Duodenal mucosa (tissue), 2 donors: ENCODE results near the gene TNS4.

ENCODE experiments used
- H3K27ac ChIP-seq: one replicate; pipeline ENCODE4 v1.7.0; 2013; ENCODE audit warnings: low read depth, low read length
- H3K27me3 ChIP-seq, 2 donors: one replicate each; pipeline ENCODE4 v1.7.0; 2013; ENCODE audit warnings: low read length in 2 of 2, control low read depth in 1 of 2; ENCODE audit not compliant: insufficient read depth in 2 of 2, control insufficient read depth in 1 of 2
- H3K36me3 ChIP-seq, 2 donors: one replicate each; pipeline ENCODE4 v1.7.0; 2013; ENCODE audit warnings: low read length in 2 of 2, control low read depth in 1 of 2; ENCODE audit not compliant: insufficient read depth in 2 of 2, control insufficient read depth in 1 of 2
- H3K4me1 ChIP-seq, 2 donors: one replicate each; pipeline ENCODE4 v1.7.0; 2013; ENCODE audit warnings: low read length in 2 of 2, control low read depth in 1 of 2; ENCODE audit not compliant: insufficient read depth in 2 of 2, control insufficient read depth in 1 of 2
- H3K4me3 ChIP-seq, 2 donors: one replicate each; pipeline ENCODE4 v1.7.0; 2013; ENCODE audit warnings: low read length in 2 of 2, low read depth in 1 of 2
- H3K9ac ChIP-seq, 2 donors: one replicate each; pipeline ENCODE4 v1.7.0; 2013; ENCODE audit warnings: low read length in 2 of 2, low read depth in 1 of 2
- H3K9me3 ChIP-seq, 2 donors: one replicate each; pipeline ENCODE4 v1.7.0; 2013; ENCODE audit warnings: low read length in 2 of 2, control low read depth in 1 of 2; ENCODE audit not compliant: control insufficient read depth in 1 of 2

The TNS4 gene

DNA sequence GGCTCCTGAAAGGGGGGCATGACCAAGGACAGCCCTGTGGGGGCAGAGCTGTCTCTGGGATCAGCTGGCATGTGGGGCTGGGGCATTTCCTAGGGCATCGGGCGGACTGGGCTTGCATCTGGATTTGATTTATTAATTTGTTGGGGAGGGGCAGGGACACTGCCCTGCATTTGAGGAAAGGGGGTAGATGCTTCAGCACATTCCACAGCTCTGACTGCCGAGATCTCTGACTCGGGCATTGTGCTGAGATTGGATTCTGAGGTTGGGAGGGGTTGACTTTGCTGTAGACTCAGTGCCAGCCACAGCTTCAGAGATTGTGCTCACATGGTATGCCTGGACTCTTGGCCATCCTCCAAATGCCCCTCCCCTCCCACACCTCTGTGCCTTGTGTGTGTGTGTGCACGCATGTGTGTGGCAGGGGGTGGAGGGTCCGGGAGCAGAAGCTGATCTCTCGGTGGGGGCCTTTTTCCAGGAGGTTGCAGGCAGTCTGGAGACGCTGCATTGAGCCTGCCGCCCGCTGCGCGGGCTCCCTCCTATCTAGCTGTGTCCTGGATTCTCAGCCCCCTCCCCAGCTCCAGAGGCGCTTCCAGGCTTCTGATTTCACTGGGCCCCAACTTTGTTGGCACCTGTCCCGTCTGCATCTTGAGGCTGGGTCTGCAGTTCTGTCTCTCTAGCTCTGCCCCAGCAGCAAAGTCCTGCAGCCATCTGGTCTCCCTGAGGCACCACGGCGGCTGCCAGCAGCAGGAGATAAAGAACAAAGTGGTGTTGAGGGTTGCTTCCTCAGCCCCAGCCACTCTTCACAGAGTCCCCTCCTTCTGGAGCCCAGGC lies 43.2 kb downstream of the TNS4 start:
- H3K9me3 ChIP-seq = no peaks in the 10 kb centered on the region

GRCh38 chr17:40457369-40457768 lies 44.1 kb downstream of the TNS4 start:
- Histone ChIP-seq H3K36me3 (peaks cover 17 to 30% of the 10 kb centered on the region in 2 donors), H3K9me3 (no peaks in the 10 kb centered on the region), H3K27me3 (no peaks in the 10 kb centered on the region), H3K27ac (no peak overlapping the region), H3K9ac (no peak overlapping the region), H3K4me1 (peaks cover 34 to 38% of the 10 kb centered on the region in 2 donors), H3K4me3 (no peak overlapping the region)

More for the DNA sequence above, 43.2 kb downstream of the TNS4 start:
- H3K36me3 ChIP-seq = peaks cover 14 to 24% of the 10 kb centered on the region in 2 donors
- peaks cover 26 to 32% of the 10 kb centered on the region in 2 donors for H3K4me1 ChIP-seq
- no peak overlapping the region for H3K27ac ChIP-seq
- H3K4me3 ChIP-seq = peak overlapping the region in 1 of 2 donors; percentile 10
- H3K9ac ChIP-seq = no peak overlapping the region
- no peaks in the 10 kb centered on the region for H3K27me3 ChIP-seq

DNA sequence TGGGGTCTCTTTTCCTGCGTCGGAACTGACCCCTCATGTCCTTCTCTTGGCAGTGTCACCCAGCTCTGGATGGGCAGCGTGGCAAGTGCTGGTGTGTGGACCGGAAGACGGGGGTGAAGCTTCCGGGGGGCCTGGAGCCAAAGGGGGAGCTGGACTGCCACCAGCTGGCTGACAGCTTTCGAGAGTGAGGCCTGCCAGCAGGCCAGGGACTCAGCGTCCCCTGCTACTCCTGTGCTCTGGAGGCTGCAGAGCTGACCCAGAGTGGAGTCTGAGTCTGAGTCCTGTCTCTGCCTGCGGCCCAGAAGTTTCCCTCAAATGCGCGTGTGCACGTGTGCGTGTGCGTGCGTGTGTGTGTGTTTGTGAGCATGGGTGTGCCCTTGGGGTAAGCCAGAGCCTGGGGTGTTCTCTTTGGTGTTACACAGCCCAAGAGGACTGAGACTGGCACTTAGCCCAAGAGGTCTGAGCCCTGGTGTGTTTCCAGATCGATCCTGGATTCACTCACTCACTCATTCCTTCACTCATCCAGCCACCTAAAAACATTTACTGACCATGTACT lies 44.9 kb downstream of the TNS4 start:
- Histone ChIP-seq H3K9me3 (no peaks in the 10 kb centered on the region), H3K36me3 (peaks cover 17 to 30% of the 10 kb centered on the region in 2 donors), H3K4me1 (peaks cover 34 to 39% of the 10 kb centered on the region in 2 donors), H3K27ac (no peak overlapping the region), H3K27me3 (no peaks in the 10 kb centered on the region), H3K9ac (no peak overlapping the region), H3K4me3 (no peak overlapping the region)

- Histone ChIP-seq H3K9ac (no peak overlapping the region), H3K36me3 (peaks cover 17 to 30% of the 10 kb centered on the region in 2 donors), H3K4me1 (peaks cover 40 to 51% of the 10 kb centered on the region in 2 donors)
Observed at GRCh38 chr17:40454613-40454995, 46.8 kb downstream of the TNS4 start.

DNA sequence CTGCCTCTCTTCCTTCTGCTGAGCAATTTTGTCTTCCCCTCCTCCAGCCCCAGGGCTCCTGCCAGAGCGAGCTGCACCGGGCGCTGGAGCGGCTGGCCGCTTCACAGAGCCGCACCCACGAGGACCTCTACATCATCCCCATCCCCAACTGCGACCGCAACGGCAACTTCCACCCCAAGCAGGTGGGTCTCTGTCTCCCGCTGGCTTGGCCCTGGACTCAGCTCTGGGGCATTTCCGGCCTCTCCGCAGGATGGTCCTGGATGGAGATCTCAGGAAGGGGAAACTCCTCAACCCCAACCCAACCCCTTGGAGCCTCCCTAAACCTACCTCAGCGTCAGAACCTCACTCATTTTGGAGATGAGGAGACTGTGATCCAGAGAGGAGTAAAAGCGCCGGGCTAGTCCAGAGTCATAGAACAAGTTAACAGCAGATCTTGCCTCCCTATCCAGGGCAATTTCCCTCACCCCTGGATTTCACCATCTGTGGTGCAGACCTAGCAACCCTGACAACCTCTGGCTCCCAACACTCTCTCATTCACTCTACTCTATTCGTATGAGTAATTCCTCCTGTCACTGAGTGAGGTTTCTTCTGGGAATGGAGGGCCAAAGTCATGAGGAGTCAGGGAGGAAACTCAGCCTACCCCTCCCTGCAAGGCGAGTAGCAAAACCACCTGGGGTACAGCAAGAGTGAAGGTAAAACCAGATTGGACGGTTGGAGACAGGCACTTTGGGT lies 47.4 kb downstream of the TNS4 start:
- no peak overlapping the region for H3K9ac ChIP-seq
- H3K27ac ChIP-seq = no peak overlapping the region
- H3K27me3 ChIP-seq = no peaks in the 10 kb centered on the region
- no peaks in the 10 kb centered on the region for H3K9me3 ChIP-seq
- peaks cover 17 to 30% of the 10 kb centered on the region in 2 donors for H3K36me3 ChIP-seq
- no peak overlapping the region for H3K4me3 ChIP-seq
- peaks cover 44 to 55% of the 10 kb centered on the region in 2 donors for H3K4me1 ChIP-seq

More at GRCh38 chr17:40454613-40454995, 46.8 kb downstream of the TNS4 start:
- Histone ChIP-seq H3K4me3 (no peak overlapping the region), H3K27me3 (no peaks in the 10 kb centered on the region), H3K9me3 (no peaks in the 10 kb centered on the region), H3K27ac (no peak overlapping the region)

GRCh38 chr17:40452921-40453378 lies 48.5 kb downstream of the TNS4 start:
- H3K4me1 ChIP-seq = peaks cover 51 to 55% of the 10 kb centered on the region in 2 donors
- H3K36me3 ChIP-seq = peaks cover 17 to 30% of the 10 kb centered on the region in 2 donors
- no peaks in the 10 kb centered on the region for H3K9me3 ChIP-seq
- no peak overlapping the region for H3K4me3 ChIP-seq
- H3K27me3 ChIP-seq = no peaks in the 10 kb centered on the region
- H3K9ac ChIP-seq = no peak overlapping the region
- peak overlapping the region; percentile 23 for H3K27ac ChIP-seq

DNA sequence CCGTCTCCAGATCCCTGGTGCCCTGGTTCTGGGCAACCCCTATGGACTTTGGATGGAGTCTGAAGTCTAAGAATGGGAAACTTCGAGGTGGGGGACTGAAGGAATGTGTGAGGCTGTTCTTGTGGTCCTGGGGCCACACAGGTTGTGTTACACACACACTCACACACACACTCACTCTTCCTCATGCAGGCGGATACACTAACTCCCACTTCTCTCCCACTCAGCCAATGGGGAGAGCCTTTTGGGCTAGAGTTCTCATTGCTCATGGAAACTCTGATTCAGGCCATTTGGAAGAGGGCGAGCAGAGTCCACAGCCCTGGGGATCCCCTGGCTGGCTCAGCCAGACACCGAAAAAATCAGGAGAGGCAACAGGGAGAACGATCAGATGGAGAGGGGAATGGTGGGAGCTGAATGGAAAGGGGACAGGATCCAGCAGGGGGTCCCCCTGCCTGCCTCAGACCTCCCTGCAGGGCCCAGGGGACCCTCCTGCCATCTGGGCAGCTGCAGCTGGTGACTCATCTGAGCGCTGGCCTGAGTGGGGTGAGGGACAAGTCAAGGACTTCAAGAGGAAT lies 49.1 kb downstream of the TNS4 start:
- peak overlapping the region; percentile 23 for H3K27ac ChIP-seq
- peaks cover 53 to 55% of the 10 kb centered on the region in 2 donors for H3K4me1 ChIP-seq
- H3K9me3 ChIP-seq = no peaks in the 10 kb centered on the region
- H3K4me3 ChIP-seq = no peak overlapping the region
- H3K27me3 ChIP-seq = no peaks in the 10 kb centered on the region
- H3K9ac ChIP-seq = no peak overlapping the region
- H3K36me3 ChIP-seq = peaks cover 17 to 29% of the 10 kb centered on the region in 2 donors

- Histone ChIP-seq H3K9me3 (no peaks in the 10 kb centered on the region), H3K4me3 (no peak overlapping the region), H3K9ac (no peak overlapping the region), H3K27ac (no peak overlapping the region), H3K4me1 (peaks cover 60 to 61% of the 10 kb centered on the region in 2 donors), H3K36me3 (peaks cover 17 to 20% of the 10 kb centered on the region in 2 donors), H3K27me3 (no peaks in the 10 kb centered on the region)
Observed at GRCh38 chr17:40451420-40451819, 50.0 kb downstream of the TNS4 start.

DNA sequence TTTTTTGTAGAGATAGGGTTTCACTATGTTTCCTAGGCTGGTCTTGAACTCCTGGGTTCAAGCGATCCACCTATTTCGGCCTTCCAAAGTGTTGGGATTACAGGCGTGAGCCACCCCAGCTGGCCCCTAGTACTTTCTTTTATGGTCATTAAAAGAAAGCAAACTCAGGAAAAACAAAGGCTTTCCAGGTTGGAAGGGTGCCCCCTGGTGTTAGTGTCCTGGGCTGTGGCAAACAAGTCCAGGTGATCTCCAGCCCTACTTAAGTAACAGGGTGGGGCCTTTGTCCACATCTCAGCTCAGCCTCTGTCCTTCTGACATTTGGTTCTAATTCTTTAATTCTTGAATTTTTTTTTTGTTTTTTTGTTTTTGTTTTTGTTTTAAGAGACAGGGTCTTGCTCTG lies 51.2 kb downstream of the TNS4 start:
- Histone ChIP-seq H3K27me3 (peaks cover 0 to 2% of the 10 kb centered on the region in 2 donors), H3K27ac (no peak overlapping the region), H3K36me3 (peaks cover 17% of the 10 kb centered on the region in 2 donors), H3K9me3 (no peaks in the 10 kb centered on the region), H3K4me3 (no peak overlapping the region), H3K4me1 (peaks cover 68 to 69% of the 10 kb centered on the region in 2 donors), H3K9ac (no peak overlapping the region)
